ENCODE results near the gene PVALEF. TPM values are rescaled to one million over a fixed set of nuclear protein-coding genes. Genes with fewer than 3 reads are reported as not detected.
A peak's percentile ranks its signal among the peaks of the same experiment; 100 is the strongest.

Gene PVALEF
- total and polyA plus RNA-seq, 2 of the 13 experiments (the other 11 are each of a cell fraction or from before 2014, with no cell fraction given), result 0.18 TPM

- 0 out of 2 replicates have a peak, but pooled peaks have one; percentile 70 for TF ChIP-seq TSC22D2 (CRISPR knock-in tag; IDR thresholded peaks at IDR 0.05; ENCODE audit: borderline replicate concordance)
- TF ChIP-seq THAP8 (CRISPR knock-in tag; IDR thresholded peaks at IDR 0.05; ENCODE audit: borderline replicate concordance), result no peak
- TF ChIP-seq ISX (CRISPR knock-in tag; conservative IDR thresholded peaks at IDR 0.05), result no peak
- TF ChIP-seq KLF15 (CRISPR knock-in tag; IDR thresholded peaks at IDR 0.05; ENCODE audit: borderline replicate concordance), result no peak; the same call in 1 of the 2 replicates
- TF ChIP-seq ZNF34 (CRISPR knock-in tag; IDR thresholded peaks at IDR 0.05; ENCODE audit: borderline replicate concordance), result no peak
- TF ChIP-seq KDM5B (CRISPR knock-in tag; IDR thresholded peaks at IDR 0.05; ENCODE audit: borderline replicate concordance), result no peak
- TF ChIP-seq ZBTB3 (CRISPR knock-in tag; IDR thresholded peaks at IDR 0.05; ENCODE audit: borderline replicate concordance, low read depth), result no peak; the same call in 1 of the 2 replicates
- no peak for TF ChIP-seq ZXDC (CRISPR knock-in tag; IDR thresholded peaks at IDR 0.05)
- no peak for TF ChIP-seq TRIM24 (CRISPR knock-in tag; IDR thresholded peaks at IDR 0.05)
- TF ChIP-seq ZNF7 (CRISPR knock-in tag; IDR thresholded peaks at IDR 0.05), result no peak
- no peak for TF ChIP-seq ZBTB44 (CRISPR knock-in tag; IDR thresholded peaks at IDR 0.05)
- TF ChIP-seq IKZF5 (CRISPR knock-in tag; IDR thresholded peaks at IDR 0.05), result 0 out of 2 replicates have a peak, but pooled peaks have one; percentile 8
- no peak for TF ChIP-seq TIGD3 (CRISPR knock-in tag; IDR thresholded peaks at IDR 0.05; ENCODE audit: borderline replicate concordance)
- TF ChIP-seq ZNF567 (CRISPR knock-in tag; IDR thresholded peaks at IDR 0.05; ENCODE audit: borderline replicate concordance), result peak; percentile 93
- TF ChIP-seq SP140L (CRISPR knock-in tag; IDR thresholded peaks at IDR 0.05; ENCODE audit: borderline replicate concordance), result no peak
- no peak for TF ChIP-seq MNT (IDR thresholded peaks at IDR 0.05)
- no peak for TF ChIP-seq ATF7-NPFF (CRISPR knock-in tag; IDR thresholded peaks at IDR 0.05; ENCODE audit: low read depth)
These were observed 699 bp upstream of the PVALEF start (continued) for GRCh38 chr17:81164371-81165245.
